NCI-H1105 treated with DMSO at 0.1 percent for 48 hours (cell line): Measurements from ENCODE around the gene ZFP36.
"Not testable (repeated sequence)": the region's sequence is repeated elsewhere in the genome, so short reads cannot be mapped to it uniquely, and the experiment has no call there.

Experiments used
- DNase-seq: peaks from one replicate; lab custom pipeline; 2025; lab: John Stamatoyannopoulos, UW

ZFP36 gene, protein sequence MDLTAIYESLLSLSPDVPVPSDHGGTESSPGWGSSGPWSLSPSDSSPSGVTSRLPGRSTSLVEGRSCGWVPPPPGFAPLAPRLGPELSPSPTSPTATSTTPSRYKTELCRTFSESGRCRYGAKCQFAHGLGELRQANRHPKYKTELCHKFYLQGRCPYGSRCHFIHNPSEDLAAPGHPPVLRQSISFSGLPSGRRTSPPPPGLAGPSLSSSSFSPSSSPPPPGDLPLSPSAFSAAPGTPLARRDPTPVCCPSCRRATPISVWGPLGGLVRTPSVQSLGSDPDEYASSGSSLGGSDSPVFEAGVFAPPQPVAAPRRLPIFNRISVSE

GRCh38 chr19:39406656-39407409 is at the start of gene ZFP36:
Gene ZFP36 (plus strand): TSS chr19:39406847. CDS start chr19:39406905, 58 bp downstream.
- DNase-seq, result peak; percentile 64

- no peak for DNase-seq
Observed at GRCh38 chr19:39359026-39359425, 47.6 kb upstream of the ZFP36 start.

DNA sequence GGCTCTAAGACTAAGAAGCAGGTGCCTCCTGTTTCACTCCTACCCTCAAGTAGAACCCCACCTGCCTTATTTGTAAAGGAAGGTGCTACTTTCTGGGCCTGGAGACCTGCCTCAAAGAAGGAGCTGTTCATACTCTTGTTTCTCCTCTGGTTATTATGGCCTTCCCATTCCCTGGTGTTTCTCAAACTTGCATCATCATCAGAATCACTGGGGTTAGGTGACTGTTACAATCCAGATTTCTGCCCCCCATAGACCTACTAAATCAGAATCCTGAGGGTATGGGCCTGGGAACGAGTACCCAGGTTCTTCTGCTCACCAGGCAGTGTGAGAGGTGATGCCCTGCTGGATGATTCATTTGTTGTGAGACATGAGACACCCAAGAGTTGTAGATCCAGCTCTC is 46.0 kb upstream of the ZFP36 start:
- no peak for DNase-seq

- no peak for DNase-seq
Observed at GRCh38 chr19:39362682-39363657, 43.7 kb upstream of the ZFP36 start.

GRCh38 chr19:39363901-39364457 is 42.7 kb upstream of the ZFP36 start:
- no peak for DNase-seq

DNA sequence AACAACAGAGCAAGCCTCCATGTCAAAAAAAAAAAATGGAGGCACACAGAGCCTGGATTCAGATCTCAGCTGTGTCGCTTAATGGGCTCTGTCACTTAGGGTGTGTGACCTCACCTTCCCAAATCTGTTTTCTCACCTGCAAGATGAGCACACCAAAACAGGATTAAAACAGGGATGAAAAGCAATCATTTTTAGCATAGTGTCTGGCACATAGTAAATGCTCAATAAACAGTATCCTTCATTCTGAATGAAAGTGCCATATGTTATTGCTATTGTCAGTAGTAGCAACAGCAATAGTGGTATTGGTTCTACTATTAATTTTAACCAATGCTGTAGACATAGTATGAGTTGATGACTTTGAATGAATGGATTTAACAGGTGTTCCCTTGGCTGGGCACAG is 41.1 kb upstream of the ZFP36 start:
- DNase-seq, result no peak

GRCh38 chr19:39369200-39369599 is 37.4 kb upstream of the ZFP36 start:
- no peak for DNase-seq

- DNase-seq, result no peak
Observed at GRCh38 chr19:39370735-39371134, 35.9 kb upstream of the ZFP36 start.

- DNase-seq, result no peak
Observed at GRCh38 chr19:39372047-39372802, 34.4 kb upstream of the ZFP36 start.

GRCh38 chr19:39372941-39373340 is 33.7 kb upstream of the ZFP36 start:
- no peak for DNase-seq

GRCh38 chr19:39375929-39376328 is 30.7 kb upstream of the ZFP36 start:
- no peak for DNase-seq

DNA sequence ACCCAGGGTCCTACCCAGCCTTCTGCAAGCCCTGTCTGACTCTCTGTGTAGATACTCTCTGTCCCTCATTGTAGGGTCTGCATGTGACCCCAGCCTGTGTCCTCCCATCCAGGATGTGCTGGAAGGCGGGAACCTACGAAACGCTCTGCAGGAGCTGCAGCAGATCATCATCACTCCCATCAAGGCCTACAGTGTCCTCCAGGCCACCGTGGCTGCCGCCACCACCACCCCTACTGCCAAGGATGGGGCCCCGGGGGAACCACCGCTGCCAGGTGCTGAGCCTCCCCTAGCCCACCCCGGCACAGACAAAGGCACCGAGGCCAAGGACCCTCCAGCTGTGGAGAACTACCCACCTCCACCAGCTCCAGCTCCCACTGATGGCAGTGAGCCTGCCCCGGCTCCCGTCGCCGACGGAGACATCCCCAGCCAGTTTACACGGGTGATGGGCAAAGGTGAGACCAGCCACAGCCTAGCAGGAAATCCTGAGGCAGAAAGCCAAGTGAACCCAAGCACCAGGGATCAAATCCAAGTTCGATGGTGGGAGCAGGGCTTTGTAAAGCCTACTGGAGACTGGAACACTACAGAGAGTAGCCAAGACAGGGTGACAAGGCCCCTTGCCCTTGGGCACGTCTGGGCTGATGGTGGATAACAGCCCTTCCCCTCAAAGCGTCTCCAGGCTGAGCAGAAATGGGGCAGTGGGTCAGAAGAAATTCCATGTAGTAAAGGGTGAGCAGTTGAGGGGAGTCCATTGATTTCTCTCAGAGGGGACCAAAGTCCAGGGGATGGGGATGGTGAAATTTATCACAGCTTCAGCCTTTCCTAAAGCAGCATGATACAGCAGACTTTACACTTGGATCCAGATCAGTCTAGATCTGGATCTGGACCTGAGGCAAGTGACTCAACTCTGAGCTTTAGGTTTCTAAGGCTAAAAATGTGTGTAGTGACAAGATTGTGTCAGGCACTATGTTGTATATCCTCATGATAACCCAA is 29.0 kb upstream of the ZFP36 start:
- no peak for DNase-seq

GRCh38 chr19:39379366-39379765 is 27.3 kb upstream of the ZFP36 start:
- DNase-seq, result not testable (repeated sequence)

- no peak for DNase-seq
Observed at GRCh38 chr19:39379865-39380396, 26.7 kb upstream of the ZFP36 start.

DNA sequence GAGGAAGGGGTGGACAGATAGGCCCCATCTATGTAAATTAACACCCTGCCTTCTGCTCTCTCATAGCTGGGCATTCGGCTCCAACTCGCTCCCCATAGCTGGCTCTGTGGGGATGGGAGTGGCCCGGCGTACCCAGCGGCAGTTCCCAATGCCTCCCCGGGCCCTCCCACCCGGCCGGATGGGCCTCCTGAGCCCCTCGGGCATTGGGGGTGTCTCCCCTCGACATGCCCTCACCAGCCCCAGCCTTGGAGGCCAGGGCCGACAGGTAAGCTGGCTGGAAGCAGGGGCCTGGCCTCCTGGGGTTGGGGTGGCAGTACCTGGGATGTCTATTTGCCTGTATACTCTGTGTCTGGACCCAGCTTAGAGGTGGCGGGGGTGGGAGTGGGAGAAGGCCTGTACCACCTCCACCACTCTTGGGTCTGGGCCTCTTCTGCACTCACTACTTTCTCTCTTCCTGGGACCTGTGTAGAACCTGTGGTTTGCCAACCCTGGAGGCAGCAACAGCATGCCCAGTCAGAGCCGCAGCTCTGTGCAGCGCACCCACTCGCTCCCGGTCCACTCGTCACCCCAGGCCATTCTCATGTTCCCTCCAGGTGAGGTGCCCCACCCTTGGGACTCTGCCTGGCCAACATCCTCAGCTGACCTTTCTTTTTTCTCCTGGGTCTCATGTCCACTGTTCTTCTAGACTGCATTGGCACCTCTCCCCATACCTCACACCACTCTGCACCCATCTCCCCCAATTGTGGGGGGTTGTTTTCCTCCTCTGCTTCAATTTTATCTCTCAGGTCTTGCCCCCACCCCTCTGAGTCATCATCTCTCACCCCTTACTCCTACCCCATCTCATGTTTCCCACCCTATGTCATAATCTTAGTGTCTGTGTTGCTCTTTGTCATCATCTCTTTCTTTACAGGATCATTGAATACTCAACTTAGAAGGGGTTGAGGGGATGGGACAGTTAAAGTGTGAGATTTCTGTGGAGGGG is 25.8 kb upstream of the ZFP36 start:
- DNase-seq, result no peak

DNA sequence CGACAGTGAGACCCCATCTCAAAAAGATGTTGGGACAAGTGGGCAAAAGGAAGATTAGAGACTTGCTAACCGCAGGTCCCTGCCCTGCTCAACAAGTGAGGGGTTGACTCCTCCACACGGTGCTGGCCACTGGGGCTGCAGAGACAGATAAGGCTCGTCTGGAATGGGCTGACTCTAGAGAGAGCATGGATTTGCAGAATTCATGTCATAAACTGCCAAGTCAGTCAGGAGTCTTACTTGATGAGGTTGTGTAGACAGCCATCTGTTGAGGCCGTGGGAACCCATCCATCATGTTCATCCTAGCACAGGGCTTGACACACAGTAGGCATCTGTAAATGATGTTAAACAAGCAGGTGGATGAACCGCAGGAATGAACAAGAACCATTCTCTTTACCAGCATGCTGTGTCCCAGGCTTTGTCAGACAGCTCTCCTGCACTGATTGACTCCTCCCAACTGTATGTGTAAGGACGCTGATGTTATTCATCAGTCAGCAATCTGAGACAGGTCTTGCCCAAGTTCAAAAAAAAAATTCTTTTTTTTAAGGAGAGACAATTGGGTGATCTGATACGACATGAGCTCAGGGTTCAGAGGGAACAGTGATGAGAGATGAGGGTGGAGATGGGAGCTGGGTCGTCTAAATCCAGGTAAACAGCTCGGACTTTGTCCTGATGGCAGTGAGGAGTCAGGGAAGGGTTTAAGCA is 24.6 kb upstream of the ZFP36 start:
- no peak for DNase-seq

GRCh38 chr19:39382991-39383828 is 23.4 kb upstream of the ZFP36 start:
- DNase-seq, result no peak
